Muscle of arm (tissue), 12 donors: ENCODE measurements around the gene DPP6. TPM values are rescaled to one million over a fixed set of nuclear protein-coding genes. Genes with fewer than 3 reads are reported as not detected.
"Not testable (repeated sequence)": the region's sequence is repeated elsewhere in the genome, so short reads cannot be mapped to it uniquely, and the experiment has no call there.

Experiments
- DNase-seq: peaks from one replicate; pipeline ENCODE4 v3.0.0-alpha.2; 2013
- polyA plus RNA-seq, 12 donors: library from polyadenylated mRNA; unstranded; fragments of 120-200 nt; gene quantifications; one replicate each; pipeline ENCODE4 v1.2.1, GENCODE V29; 2013; ENCODE audit not compliant: insufficient read length in 12 of 12

The DPP6 gene
- polyA plus RNA-seq, 12 donors: 3.1 to 7.7 (median 5.7) TPM; not detected in 1

DNA sequence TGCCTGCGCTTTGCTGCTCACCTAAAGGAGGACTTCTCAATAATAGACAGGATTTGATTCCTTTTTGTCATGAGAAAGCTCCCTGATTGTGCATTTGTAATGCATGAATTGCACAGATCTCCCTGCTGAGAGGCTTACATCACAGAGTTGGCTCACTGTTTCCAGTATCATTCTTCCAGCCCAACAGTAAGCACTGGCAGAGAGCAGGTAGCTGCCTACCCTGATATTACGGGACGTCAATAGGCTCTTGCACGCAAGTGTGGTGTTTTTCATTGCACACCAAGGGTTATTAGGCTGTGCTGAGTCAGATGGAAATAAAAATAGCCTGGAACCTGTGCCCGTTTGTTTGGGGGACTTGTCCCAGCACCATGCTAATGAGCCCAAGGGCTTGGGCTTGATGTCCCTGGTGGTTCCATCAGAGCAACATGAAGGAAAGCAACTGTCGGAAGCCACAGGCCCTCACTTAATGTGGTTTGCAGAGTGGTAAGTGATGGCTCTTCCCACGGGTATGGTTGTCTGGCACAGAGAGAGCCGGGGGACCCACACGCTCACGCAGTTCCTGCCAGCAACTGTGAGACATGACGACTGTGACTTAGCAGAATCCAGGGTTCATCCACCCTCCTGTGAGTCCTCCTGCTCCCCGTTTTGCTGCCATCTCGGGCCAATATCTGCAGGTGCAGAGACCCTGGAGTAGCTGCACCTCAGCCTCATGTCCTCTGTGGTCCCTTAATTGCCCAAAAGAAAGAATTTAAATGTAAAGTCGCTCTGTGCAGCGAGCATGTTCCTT, 20.4 kb downstream of the DPP6 start:
- not testable (repeated sequence) for DNase-seq

- DNase-seq: not testable (repeated sequence)
These were observed 26.3 kb downstream of the DPP6 start for GRCh38 chr7:154078523-154078922.

GRCh38 chr7:154080249-154080648, 28.1 kb downstream of the DPP6 start:
- not testable (repeated sequence) for DNase-seq

GRCh38 chr7:154087037-154087725, 35.0 kb downstream of the DPP6 start:
- DNase-seq: not testable (repeated sequence)

DNA sequence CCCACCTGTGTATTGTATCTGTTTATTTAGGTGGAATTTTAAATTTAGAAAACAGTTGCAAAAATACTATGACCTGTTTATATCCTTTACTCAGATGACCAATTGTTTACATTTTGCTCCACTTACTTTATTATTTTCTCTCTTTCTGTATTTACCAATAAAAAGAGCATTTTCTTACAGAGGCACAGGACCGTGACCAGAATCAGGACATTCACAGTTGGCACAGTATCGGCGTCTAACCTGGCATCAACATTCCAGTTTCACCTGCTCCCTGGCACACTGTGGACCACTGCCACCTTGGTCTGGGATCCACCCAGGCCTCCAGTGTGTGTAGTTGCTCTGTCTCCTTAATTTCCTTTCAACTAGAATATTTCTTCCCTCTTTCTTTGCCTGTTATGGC, 39.9 kb downstream of the DPP6 start:
- not testable (repeated sequence) for DNase-seq

DNA sequence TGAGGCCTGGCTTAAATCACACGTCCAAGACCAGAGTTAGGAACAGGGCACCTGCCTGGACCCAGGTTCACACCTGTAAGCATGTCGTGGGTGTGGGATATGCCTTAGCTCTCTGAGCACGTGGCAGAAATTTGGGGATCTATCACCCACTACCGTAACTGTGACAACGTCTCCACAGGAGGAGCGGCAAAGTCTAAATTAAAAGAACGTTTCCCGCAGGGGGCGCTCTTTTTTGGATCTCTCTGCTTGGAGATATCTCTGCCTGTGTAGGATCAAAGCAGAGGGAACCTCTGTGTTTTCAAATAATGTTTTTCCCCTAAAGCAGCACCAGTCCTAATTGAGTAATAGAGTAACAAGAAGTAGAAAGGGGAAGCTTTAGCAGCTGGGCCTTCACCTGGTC, 43.0 kb downstream of the DPP6 start:
- DNase-seq: not testable (repeated sequence)

DNA sequence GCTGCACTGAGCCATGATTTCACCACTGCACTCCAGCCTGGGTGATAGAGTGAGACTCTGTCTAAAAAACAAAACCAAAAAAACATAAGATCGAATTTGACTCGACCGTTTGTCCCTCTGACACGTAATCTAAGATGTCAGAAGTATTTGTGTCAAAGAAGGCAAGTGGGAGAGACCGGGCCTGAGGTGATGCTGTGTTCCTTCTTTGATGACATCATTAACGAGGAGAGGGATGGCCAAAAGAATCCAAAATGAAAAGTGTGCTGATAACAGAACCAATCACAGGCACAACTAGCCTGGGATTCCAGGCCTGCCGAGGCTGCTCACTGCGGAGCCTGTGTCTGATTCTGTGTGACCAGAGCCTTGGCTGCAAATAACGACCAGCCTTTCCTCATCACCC, 52.9 kb downstream of the DPP6 start:
- not testable (repeated sequence) for DNase-seq

GRCh38 chr7:154109615-154110014, 57.4 kb downstream of the DPP6 start:
- not testable (repeated sequence) for DNase-seq

- DNase-seq: not testable (repeated sequence)
These were observed 61.6 kb downstream of the DPP6 start for GRCh38 chr7:154113732-154114351.

DNA sequence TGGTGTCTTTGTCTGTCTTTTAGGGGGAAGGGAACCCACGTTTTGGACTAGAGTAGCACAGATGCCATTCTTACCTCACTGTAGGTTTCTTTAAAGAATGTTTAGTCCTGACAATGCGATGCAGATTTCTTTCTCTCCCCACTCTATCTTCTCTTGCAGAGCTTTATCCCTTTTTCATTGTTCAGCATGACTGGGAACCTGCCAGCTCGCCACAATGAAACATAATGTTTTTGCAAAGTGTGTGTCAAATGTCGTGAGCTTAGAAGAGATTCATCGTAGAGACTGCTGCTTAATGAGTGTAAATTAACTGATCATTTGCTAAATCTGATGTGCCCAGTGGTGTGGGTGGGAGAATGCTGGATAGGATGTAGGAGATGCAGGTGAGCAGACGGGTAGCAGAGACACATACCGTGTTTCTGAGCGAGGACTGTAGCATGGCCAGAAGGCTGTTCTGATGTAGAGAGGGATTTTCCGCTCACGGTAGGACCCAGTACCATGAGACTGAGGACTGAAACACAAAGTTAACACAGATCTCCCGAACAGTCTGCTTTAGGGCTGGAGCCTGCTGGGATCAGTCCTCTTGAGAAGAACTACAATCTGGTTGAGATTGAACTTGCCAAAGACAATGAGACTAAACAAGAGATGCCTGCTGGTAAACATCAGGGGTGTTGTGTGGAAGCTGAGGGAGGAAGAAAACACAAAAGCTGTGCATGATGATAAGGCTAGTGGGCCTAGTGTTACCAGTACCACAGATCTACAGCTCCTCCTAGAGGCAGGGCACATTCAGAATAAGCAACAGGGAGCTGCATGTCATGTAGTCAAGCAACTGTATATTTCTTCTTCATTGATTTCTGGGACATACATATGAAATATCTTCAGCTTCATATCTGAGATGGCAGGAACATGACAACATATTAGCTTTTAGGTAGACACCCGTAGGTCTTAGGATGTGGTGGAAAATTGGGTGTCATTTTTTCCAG, 65.5 kb downstream of the DPP6 start:
- DNase-seq: not testable (repeated sequence)

- DNase-seq: not testable (repeated sequence)
These were observed 68.6 kb downstream of the DPP6 start for GRCh38 chr7:154120825-154121224.

DNA sequence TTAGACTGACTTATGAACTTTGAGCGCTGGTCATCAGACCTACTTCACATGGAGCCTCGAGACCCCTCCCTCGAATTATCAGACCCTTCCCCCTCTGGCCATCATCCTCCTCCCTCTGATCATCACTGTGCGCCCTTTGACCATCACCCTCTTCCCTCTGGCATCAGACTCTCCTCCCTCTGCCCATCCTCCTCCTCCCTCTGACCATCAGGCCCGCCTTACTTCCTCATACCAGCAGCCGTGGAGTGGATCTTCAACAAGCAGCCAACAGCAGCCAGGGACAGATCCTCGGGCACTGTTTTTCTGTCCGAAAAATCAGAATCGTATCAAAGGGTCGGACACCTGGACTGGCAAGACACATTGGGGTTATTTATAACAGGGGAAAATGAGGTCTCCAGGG, 70.5 kb downstream of the DPP6 start:
- DNase-seq: not testable (repeated sequence)

DNA sequence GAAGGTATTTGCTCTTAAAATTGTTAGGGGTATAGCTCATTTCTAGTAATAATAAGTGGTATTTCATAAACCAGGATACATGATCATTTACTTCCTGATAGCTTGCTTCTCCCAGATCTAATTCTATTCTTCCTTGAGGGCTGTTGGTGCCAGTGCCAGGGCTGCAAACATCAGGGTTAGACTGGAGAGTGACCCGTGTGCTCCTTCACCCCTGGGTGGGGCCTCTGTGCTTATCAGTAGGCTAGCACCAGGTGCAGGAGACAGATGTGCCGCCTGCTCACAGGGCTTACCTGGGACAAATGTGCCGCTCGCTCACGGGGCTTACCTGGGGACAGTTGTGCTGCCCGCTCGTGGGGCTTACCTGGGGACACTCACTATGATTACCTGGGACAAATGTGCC, 71.2 kb downstream of the DPP6 start:
- not testable (repeated sequence) for DNase-seq

- DNase-seq: not testable (repeated sequence)
These were observed 76.9 kb downstream of the DPP6 start for GRCh38 chr7:154129142-154129541.

- DNase-seq: not testable (repeated sequence)
These were observed 80.4 kb downstream of the DPP6 start for GRCh38 chr7:154132617-154133016.

GRCh38 chr7:154133703-154134277, 81.6 kb downstream of the DPP6 start:
- not testable (repeated sequence) for DNase-seq

- not testable (repeated sequence) for DNase-seq
These were observed 82.5 kb downstream of the DPP6 start for GRCh38 chr7:154134698-154135097.

DNA sequence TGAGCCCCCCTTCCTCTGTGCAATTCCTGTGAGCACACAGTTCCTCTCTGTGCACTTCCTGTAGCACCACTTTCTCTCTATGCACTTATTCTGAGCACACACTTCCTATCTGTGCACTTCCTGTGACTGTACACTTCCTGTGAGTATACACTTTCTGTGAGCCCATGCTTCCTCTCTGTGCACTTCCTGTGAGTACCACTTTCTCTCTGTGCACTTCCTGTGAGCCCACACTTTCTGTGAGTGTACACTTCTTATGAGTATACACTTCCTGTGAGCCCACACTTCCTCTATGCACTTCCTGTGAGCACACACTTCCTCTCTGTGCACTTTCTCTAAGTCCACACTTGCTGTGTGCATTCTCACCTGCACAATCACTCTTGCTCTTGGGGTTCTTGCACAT, 83.4 kb downstream of the DPP6 start:
- DNase-seq: not testable (repeated sequence)

DNA sequence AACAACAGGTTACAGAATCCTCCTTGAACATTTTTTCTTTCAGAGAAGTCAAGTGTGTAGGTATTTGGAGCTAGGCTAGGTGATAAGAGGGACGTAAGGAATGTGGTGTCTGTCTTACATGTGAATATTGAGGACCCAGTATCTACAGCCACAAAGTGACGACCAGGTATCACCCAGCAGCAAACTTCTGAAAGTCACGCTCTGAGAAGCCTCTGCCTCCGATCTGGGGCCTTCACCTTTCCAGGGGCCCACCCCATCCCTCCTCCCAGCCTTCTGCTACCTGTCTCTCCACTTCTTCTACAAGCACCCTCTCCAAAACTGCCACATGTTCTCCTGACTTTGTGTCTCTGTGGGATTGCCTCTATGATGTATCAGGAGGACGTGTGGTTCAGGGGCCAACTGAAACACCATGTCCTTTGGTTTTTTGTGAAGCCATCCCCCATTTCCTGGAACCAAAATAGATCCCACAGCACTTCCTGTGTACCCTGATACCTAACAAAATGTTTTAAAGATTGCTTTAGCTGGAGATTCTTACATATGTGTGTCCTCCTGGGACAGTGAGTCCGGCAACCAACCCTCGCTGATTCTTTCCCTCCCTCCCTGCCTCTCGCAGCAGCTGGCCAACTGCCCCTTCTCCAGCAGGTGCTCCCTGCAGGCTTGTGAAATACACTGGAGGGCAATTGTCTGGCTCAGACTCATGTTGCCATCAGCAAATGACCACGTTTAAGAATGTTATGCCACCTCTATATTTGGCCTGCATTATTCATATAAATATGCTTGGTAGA, 93.9 kb downstream of the DPP6 start:
- not testable (repeated sequence) for DNase-seq

DNA sequence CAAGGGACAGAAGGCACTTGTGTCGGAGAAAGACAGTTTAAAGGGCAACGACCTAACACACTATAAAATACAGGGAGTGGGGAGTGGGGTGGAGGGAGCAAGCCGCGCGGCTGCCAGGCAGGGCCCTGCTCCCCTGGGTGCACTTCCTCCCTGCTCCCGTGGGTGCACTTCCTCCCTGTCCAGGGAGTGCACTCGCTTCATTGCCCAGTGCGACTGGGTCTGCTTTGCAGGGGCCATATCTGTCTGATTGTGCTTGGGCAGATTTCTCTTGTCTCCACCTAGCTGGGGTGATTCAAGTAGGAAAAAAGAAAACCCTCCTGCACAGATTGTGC, 94.5 kb downstream of the DPP6 start:
- not testable (repeated sequence) for DNase-seq
